NCI-H345 (cell line): ENCODE results near the gene PDPK1.

Source experiments
- DNase-seq: peaks from one replicate; lab custom pipeline; 2025; lab: John Stamatoyannopoulos, UW

Gene PDPK1

DNA sequence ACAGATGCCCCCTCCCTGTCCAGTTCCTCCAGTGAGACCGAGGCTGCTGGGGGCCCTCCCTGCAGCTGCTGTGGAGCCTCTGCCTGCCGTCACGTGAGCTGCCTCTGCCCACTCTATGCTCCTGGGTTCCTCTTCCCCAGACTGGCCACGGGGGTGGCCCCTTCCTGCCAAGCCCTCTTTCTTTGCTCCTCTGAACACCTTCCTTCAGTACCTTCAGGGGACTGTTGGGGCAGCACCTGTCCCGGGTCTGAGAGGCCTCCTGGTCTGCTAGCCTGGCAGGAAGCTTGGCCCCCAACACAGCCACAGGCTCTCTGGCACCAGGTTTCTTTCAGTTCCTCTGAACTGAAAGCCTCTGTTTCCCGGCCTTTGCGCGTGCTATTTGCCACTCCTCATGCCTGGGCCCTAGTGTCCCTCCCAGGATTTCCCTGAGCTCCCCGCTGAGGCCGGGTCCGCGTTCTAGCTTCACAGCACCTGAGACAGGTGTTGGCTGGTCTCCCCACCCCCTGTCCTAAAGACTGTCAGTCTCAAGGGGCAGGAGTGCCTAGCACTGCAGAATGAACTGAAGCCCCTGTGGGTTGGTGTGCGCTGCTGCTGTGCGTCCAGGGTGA lies 30.7 kb upstream of the PDPK1 start:
- DNase-seq: no peak

DNA sequence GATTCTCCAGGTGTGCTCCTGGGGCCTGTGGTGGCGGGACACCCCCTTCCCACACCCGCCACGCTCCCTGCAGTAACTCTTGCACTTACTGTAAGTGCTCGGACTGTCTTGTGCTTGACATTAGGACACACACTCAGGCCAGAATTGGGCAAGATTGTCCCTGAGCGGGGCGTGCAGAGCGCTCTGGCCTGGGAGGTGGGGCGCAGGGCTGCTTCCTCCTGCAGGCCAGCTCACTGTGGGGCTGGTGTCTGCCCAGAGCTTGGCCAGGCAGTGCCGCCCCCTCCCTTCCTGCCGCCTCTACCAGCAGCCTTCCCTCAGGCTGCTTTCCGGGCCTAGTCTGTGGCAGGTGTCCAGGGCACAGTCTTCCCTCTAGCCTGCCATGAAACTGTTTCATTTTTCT lies 30.2 kb upstream of the PDPK1 start:
- DNase-seq: no peak

DNA sequence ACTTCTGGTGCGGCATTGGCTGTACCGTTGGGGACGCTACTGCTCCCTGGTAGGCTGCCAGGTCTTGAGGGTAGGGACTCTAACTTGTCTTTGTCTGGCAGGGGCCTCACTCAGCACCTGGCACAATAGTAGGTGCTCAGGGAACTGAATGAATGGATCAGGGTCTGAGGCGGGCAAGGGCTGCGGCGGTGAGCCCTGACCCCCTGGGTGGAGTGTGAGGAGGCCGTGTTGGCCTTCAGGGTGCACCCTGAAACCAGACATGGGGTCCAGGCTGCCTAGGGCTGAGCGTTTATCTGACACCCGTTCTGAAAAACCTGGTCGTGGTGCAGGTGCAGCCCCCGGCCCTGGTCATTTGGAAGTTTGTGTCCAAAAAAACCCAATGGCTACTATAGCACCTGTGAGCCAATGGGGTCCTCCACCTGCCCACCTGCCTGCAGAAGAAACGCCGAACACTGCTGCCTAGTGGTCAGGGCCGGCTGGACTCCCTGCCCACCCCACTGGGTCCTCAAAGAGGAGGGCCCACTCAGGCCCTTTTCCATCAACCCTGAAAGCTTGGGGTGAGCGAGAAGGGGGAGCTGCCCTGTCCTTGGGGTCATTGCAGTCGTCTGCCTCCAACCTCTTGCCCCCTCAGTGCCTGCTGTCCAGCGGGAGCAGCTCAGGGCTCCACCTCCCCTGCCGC lies 29.0 kb upstream of the PDPK1 start:
- no peak for DNase-seq

DNA sequence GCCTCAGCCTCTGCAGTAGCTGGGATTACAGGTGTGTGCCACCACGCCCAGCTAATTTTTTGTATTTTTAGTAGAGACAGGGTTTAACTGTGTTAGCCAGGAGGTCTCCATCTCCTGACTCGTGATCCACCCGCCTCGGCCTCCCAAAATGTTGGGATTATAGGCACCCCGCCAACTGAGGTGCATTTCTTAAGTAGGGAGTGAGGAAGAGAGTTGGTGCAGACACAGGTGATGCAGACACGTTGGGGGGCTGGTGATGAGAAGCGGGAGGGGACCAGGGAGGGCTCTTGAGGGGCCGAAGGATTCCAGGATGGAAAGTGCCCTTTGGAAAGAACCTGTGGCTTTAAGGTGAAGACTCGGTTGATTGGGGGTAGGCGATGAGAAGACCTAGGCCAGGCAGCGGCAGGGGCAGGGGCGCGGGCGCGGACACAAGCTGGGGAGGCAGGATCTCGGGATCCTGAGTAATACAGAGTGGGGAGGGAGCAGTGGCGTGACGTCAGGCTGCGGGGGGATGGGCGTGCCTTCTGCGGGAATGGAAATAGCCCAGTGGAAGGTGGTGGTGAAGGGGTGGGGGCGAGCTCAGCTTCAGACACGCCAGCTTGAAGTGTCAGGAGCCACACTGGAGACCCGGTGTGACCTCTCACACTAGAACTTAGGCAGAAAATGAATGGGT lies 26.6 kb upstream of the PDPK1 start:
- DNase-seq: no peak

DNA sequence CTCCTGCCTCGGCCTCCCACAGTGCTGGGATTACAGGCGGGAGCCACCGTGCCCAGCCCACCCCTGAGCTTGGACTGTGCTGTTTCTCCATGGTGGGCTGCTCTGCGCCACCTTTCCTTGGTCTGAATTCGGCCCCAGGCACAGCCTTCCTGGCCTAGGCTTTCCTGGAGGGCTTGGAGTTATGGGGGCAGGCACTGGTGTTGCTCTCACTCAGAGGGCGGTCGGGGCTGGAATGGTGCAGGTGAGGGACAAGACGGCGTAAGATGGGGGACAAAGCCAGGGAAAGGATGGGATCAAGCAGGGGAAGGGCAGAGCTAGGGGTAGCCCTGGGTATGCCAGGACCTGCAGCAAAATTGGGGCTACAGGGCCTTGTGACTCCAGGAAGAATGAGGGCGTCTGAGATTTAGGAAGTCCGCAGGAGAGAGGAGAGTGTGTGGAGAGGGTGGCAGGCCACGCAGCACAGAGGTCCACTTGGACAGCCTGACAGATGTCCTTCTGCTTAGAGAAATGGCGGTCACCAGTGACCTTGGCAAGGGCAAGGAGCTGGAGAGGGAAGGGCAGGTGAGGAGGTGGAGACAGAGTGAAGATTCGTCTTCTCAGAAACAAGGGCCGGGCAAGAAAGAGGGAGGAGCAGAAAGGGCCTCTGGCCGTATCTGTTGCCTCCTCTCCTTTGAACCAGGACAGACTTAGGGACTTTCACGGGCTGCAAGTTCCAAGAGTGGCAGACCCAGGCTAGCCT lies 25.7 kb upstream of the PDPK1 start:
- no peak for DNase-seq

DNA sequence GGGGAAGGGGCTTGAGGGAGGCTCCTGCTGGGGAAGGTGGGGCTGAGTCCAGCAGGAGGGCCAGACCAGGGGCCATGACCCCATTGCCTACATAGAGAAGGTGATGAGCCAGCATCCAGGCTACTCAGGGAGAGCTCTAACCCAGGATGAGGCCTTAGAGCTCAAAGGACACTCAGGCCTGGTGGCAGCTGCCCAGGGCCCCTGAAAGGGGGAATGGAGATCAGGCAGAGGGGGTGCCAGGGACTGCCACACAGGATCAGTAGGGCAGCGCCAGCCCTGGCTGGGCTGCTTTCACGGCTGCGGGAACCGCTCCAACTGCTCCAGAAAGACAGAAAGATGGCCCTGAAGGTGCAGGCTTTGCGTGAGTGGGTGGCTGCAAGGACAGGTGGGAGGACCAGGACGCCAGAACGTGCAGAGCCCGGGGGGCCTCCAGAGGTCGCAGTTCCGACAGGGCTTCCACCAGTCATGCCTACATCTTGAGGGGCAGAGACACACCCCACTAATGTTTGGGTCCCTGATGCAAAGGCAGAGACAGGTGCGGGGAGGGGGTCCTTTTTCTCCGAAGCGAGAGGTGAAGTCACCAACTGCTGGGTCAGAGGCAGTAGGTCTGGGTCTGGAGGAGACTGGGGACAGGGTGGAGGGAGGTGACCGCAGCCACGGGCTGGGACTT lies 25.0 kb upstream of the PDPK1 start:
- DNase-seq: peak; percentile 33

DNA sequence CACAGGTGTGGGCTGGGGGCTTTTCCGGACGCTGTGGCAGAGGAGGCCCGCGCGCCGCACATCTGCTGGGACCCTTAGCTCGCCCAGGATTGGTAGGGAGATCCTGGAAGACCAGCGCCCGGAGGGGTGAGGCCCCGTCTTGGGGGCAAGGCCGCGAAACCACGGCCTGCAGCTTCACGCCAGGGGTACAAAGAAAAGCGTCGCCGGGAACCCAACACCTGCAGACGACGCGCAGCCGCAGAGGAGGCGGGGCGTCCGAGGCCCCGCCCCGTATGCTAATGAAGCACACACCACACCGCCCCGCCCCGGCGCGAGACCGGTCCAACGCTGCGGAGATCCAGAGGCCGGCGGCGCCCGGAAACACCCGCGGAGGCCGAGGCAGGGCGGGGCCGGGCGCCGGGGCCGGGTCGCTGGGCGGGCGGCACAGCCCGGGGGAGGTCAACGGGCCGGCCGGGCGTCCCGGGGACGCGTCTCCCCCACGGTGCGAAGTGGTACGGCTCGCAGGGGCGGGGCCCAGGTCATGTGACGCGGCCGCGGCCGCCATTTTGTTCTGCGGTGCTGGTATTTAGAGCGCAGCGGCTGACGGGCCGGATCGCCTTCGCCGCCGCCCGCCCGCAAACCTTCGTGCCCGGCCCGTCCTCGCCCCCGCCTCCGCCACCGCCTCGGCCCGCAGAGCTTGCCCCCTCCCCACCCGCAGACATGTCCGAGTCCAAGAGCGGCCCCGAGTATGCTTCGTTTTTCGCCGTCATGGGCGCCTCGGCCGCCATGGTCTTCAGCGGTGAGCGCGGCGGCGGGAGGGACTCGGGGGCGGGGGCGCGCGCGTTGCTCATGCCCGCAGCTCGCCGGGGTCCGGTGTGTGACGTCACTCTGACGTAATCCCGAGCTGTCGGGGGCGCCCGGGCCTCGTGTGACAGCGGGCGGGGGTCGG lies 24.2 kb upstream of the PDPK1 start, which contains the start of gene ATP6V0C:
ATP6V0C (plus strand) TSS at position 548 of the 928 bp plus-strand sequence; CDS start at position 700, 152 bp downstream.
- DNase-seq: peak; percentile 95

DNA sequence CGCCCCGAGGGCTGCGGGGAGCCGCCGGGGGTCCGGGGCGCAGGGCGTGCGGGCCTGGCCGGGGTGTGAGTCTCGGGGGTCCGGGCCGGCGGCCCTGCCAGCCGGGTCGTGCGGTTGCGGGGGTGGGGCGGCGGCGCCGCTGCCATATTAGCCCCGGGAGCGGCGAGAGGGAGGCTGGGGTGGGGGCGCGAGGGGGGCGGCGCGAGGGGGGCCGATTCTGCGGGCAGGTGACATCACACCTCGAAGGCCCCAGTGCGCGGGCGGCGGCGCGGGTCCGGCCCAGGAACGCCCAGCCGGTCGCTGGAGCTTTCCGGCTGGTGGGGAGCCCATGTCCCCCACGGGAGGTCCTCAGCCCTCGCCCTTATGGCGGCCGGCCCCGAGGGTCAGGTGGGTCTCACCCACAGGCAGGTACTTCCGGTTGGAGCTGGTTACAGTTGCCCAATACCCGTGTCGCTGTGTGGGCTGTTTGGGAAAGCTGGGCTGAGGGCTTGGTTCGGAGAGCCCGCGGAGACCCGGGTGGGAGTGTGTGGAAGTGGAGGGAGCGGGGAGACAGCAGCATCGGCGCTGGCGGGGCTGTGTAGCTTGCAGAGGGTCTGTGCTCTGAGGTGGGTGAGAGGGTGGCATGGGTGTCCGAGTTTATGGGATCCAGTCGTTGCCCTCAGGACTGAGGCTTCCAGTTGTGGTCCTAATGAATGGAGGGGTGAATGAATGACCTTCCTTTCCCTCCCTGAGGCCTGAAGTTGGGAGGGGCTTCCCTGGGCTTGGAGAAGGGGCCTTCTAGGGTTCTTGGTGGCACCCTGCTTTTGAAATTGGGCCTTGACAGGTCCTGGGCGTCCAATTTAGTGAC lies 23.3 kb upstream of the PDPK1 start:
- DNase-seq: no peak

DNA sequence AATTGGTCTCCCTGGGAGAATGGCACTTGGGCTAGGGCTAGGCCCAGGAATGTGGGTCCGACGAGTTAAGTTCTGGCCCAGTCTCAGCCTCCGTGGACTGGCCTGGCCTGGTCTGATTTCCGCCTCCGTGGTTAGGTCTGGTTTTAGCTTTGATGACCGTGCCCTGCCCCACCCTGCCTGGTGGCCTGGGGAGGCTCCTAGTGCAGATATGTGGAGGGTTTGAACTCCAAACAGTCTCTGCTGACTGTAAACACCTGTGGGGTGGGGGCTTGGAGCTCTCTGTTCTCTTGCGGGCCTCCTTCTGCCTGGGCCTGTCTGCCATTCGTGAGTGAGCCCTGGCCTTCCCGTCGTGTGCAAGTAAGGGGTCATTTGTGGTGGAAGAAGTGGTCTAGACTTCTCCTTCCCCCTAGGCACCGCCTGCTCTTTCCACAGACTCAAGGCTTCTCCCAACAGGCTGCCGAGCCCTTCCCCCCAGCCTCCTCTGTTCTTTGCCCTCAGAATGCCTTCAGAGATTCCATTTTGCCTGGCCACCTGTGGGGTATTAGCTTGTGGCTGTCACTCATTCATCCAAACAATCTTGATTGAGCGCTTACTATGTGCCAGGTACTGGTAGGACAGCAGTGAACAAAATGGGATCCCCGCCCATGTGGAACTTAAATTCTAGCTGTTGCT lies 22.5 kb upstream of the PDPK1 start:
- no peak for DNase-seq

DNA sequence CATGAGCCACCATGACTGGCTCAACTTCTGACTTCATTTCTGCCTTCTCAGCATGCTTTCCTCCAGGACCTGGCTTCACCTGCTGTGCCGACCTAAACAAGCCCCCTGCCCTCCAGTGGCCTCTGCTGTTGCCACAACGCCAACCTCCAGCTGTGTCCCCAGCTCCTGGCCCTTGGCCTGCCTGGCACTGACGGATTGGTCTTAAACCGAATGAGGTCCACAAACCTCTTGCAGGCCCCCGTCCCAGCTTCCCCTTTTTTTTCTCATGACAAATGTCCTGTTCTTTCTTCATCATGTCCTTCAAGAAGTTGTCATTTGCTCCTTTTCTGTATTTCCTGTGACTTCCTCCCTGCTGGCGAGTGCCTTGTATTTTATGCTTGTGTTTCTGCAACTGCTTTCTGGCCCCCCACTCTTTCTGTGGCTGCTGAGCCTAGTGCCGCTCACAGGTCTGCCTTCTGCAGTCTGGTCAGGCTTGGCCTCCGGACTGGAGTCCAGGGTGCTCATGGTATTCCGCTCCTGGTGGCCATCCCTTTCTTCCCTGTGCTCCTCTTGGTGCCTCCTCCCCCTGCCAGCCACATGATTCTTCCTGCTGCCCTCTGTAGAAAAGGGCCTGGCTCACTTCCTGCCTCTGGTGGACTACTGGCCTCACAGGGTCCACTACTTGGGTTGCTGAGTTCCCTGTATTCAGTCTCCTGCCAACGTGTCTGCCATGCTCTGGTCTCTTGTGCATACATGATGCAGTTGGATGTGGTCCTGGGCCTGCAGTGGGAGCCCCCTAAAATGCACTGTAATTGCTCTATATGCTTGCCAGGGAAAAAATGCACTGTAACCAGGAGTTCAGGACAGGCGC lies 21.2 kb upstream of the PDPK1 start:
- DNase-seq: no peak

DNA sequence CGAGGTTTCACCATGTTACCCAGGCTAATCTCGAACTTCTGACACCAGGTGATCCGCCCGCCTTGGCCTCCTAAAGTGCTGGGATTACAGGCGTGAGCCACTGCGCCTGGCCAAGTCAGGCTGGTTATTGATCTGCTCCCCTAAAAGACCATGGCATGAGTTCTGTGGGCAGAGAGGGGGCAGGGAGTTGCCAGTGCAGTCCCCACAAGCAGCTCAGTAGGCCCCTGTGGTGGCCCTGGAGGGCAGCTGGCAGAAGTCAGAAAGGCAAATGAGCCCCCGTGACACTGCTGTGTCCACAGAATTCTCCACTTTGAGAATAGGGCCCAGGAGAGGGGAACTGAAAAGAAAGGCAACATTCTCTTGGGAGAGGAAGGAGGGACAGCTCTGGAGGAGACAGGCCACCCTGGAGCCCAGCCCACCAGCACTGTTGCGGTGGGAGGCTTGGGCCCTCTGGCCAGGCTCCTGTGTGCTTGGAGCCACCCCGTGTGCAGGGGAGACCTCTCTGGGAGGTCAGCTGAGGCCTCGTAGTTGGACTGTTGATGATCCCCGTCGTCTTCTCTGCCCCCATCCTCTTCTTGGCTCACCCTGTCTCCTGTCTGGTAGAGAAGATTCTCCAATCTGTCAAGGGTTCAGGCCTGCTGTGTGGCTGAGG lies 19.7 kb upstream of the PDPK1 start:
- DNase-seq: no peak

DNA sequence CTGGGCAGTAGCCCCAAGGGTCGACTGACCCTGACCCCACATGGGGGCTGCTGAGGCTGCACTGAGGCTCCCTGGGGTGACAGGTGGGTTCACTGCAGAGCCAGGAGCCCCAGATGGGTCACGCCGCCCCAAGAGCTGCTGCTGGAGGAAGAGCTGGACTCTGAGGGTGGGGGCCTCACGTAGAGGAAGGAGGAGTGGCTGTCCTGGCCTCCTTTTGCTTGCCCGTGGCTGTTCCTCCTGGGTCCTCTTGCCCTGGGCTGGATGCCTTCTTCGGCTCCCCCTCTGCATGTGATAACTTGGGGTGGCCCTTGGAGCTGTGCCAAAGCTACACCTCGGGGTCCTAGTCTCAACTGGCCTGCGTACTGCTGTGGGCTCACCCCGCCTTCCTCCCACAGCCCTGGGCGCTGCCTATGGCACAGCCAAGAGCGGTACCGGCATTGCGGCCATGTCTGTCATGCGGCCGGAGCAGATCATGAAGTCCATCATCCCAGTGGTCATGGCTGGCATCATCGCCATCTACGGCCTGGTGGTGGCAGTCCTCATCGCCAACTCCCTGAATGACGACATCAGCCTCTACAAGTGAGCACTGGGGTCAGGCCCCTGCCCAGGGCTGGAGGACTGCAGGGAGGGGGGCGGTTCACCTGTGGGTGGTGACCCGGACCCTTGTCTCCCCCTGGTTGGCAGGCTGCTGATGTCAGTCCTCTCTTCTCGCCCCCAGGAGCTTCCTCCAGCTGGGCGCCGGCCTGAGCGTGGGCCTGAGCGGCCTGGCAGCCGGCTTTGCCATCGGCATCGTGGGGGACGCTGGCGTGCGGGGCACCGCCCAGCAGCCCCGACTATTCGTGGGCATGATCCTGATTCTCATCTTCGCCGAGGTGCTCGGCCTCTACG lies 18.8 kb upstream of the PDPK1 start:
- no peak for DNase-seq

DNA sequence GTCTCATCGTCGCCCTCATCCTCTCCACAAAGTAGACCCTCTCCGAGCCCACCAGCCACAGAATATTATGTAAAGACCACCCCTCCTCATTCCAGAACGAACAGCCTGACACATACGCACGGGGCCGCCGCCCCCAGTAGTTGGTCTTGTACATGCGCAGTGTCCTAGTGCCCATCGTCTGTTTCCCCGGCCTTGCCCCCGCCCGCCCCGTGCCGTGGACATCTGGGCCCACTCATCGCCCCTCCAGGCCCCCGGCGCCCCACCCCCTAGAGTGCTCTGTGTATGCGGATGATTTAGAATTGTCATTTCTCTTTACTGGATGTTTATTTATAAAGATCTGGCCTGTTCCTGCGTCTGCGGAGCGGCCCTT lies 18.1 kb upstream of the PDPK1 start:
- DNase-seq: no peak

DNA sequence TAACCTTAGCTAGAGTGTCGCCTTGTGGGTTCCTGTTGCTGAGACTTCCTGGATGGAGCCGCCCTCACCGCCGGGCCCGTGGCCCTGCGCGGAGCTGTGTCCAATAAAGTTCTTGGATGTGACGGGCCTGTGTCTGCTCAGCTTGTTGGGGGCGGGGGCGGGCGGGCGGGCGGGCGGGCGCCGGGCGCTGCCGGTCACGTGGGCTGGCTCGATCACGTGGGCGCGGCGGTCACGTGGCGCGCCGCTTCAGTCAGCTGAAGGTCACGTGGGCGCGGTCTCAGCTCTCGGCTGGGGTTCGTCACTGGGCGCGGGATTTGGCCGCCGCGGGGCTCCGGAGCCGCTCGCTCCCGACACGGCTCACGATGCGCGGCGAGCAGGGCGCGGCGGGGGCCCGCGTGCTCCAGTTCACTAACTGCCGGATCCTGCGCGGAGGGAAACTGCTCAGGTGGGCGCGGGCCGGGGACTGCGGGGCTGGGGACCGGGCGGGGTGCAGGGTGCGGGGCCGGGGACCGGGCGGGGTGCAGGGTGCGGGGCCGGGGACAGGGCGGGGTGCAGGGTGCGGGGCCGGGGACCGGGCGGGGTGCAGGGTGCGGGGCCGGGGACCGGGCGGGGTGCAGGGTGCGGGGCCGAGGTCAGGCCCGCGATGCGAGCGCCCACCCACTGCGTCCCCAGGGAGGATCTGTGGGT lies 17.6 kb upstream of the PDPK1 start, which contains the start of gene AMDHD2:
AMDHD2 (plus strand) TSS at position 275 of the 687 bp plus-strand sequence; CDS start at position 363, 88 bp downstream.
- DNase-seq: peak; percentile 87

DNA sequence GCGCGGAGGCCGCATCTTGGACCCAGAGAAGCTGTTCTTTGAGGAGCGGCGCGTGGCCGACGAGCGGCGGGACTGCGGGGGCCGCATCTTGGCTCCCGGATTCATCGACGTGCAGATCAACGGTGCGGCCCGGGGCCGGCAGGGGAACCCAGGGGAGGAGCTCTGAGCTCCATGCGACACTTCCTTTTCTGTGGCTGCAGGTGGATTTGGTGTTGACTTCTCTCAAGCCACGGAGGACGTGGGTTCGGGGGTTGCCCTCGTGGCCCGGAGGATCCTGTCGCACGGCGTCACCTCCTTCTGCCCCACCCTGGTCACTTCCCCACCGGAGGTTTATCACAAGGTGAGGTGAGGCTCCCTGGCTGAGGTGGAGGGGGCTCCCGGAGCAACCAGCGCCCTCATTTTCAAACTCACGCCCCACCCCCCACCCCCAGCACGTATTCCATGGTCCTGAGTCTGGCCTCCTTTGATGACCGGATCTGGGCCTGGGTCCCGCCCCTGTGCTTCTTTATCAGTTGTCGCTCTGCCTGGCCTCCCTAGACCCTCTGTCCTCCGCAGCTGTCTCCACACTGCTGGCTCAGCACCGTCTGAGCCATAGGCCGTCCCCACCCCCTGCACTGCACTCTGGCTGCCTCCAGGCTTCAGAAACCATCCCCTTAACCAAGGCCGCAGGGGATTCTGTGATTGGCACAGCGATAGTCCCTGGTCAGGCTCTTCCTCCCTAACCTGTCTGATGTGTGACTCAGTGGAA lies 16.9 kb upstream of the PDPK1 start:
- DNase-seq: no peak
